LNCaP clone FGC (cell line): ENCODE results near the gene ST3GAL3.

ENCODE experiments used
- DNase-seq: peaks from one replicate; pipeline ENCODE4 v3.0.0-alpha.2; 2011; ENCODE audit warnings: low read depth
- H3K4me3 ChIP-seq: 2 replicates; pipeline ENCODE4 v1.5.1; 2011; ENCODE audit warnings: mild to moderate bottlenecking, low read depth, low read length, control low read depth
- CTCF ChIP-seq: IDR thresholded peaks from 2 replicates; pipeline ENCODE4 v1.5.1; 2012; ENCODE audit warnings: mild to moderate bottlenecking; ENCODE audit not compliant: control insufficient read depth, insufficient read depth; ENCODE audit errors: extremely low read depth

Gene ST3GAL3

GRCh38 chr1:43970502-43970901, 263.2 kb downstream of the ST3GAL3 start:
- peak overlapping the region; percentile 99 for H3K4me3 ChIP-seq
- TF ChIP-seq CTCF, result no peak
- no peak for DNase-seq

GRCh38 chr1:43970911-43971310, 263.6 kb downstream of the ST3GAL3 start:
- no peak for DNase-seq
- TF ChIP-seq CTCF, result no peak
- peak overlapping the region; percentile 99 for H3K4me3 ChIP-seq

- TF ChIP-seq CTCF, result no peak
- no peak overlapping the region for H3K4me3 ChIP-seq
- no peak for DNase-seq
Measured at GRCh38 chr1:43971336-43971980, 264.1 kb downstream of the ST3GAL3 start.

- peak overlapping the region; percentile 98 for H3K4me3 ChIP-seq
- TF ChIP-seq CTCF, result no peak
- DNase-seq, result no peak
Measured at GRCh38 chr1:43973981-43974442, 266.7 kb downstream of the ST3GAL3 start.

- peak within 1 kb of the TSS; percentile 98 for H3K4me3 ChIP-seq
- TF ChIP-seq CTCF, result peak; percentile 22; the same call in 1 of the 2 replicates
- peak; percentile 75 for DNase-seq
Measured at GRCh38 chr1:43974443-43975248, 267.3 kb downstream of the ST3GAL3 start, which contains the start of gene ATP6V0B. Gene ATP6V0B (plus strand): TSS chr1:43974960. CDS start chr1:43975041, 81 bp downstream.

GRCh38 chr1:43975249-43975961, 268.1 kb downstream of the ST3GAL3 start:
- DNase-seq, result peak; percentile 27
- no peak for TF ChIP-seq CTCF
- H3K4me3 ChIP-seq, result peak overlapping the region; percentile 98
